T-cell (primary cell): ENCODE results near the gene PRKN. TPM values are rescaled to one million over a fixed set of nuclear protein-coding genes. Genes with fewer than 3 reads are reported as not detected.

Experiments used
- ATAC-seq, 4 experiments: fragments of 200-7000 bp in 3 of 4; fragments of 150-1000 bp in 1 of 4; cut with Tn5 transposase; replicated peaks in 1 of 4; 1 replicate in 3 of 4; 2 replicates in 1 of 4; pipeline ENCODE4 v1.10.0; 2021; ENCODE audit warnings: moderate library complexity in 3 of 4, mild to moderate bottlenecking in 2 of 4, moderate number of reproducible peaks in 1 of 4
- CTCF ChIA-PET, 2 donors: fragments of 300-600 bp; sonication (Branson Sonifier 250); formaldehyde crosslinking; loops; one replicate each; lab custom pipeline; 2022; ENCODE audit warnings: antibody characterized with exemption in 2 of 2; lab: Charles Lee
- POLR2A ChIA-PET, 2 donors: fragments of 300-600 bp; sonication (Branson Sonifier 250); formaldehyde crosslinking; loops; one replicate each; lab custom pipeline; 2022; ENCODE audit warnings: antibody characterized with exemption in 2 of 2; lab: Charles Lee
- DNase-seq, 35 experiments: peaks; one replicate each; pipeline versions ENCODE4 v3.0.0 to v3.0.0-alpha.2; 2013 to 2023
- H3K27ac ChIP-seq: one replicate; pipeline ENCODE4 v1.5.1; 2013; ENCODE audit warnings: low read length
- H3K27me3 ChIP-seq, 2 experiments: replicated peaks in 1 of 2; 1 replicate in 1 of 2; 2 replicates in 1 of 2; pipeline versions ENCODE4 v1.6.1 to v1.7.0; 2013; ENCODE audit warnings: low read length in 1 of 2, mixed read lengths in 1 of 2; ENCODE audit not compliant: control insufficient read depth in 2 of 2, insufficient read depth in 2 of 2; ENCODE audit errors: extremely low read depth in 1 of 2
- H3K36me3 ChIP-seq, 2 donors: 1 replicate in 1 of 2; 2 replicates in 1 of 2; pipeline versions ENCODE4 v1.6.1 to v1.7.0; 2013; ENCODE audit warnings: low read length in 1 of 2; ENCODE audit not compliant: control insufficient read depth in 2 of 2, insufficient read depth in 1 of 2; ENCODE audit errors: extremely low read depth in 1 of 2
- H3K4me1 ChIP-seq, 2 experiments: 1 replicate in 1 of 2; 2 replicates in 1 of 2; pipeline versions ENCODE4 v1.6.1 to v1.7.0; 2013; ENCODE audit warnings: low read length in 2 of 2, mixed read lengths in 1 of 2; ENCODE audit not compliant: insufficient read depth in 2 of 2, control insufficient read depth in 1 of 2; ENCODE audit errors: extremely low read depth in 1 of 2
- H3K4me3 ChIP-seq, 2 donors: 1 replicate in 1 of 2; 2 replicates in 1 of 2; pipeline versions ENCODE4 v1.5.1 to v1.7.0; 2013; ENCODE audit warnings: mild to moderate bottlenecking in 2 of 2, low read length in 1 of 2, moderate library complexity in 1 of 2; ENCODE audit not compliant: control insufficient read depth in 1 of 2; ENCODE audit errors: extremely low read depth in 1 of 2
- H3K9me3 ChIP-seq: 2 replicates; pipeline ENCODE4 v1.7.0; 2013
- H3K27ac Mint-ChIP-seq, 2 donors: one replicate each; pipeline ENCODE4 v1.8.0; 2020 to 2021; ENCODE audit warnings: mild to moderate bottlenecking in 2 of 2, mixed read lengths in 2 of 2
- H3K27me3 Mint-ChIP-seq, 2 donors: one replicate each; pipeline ENCODE4 v1.8.0; 2021 to 2022; ENCODE audit warnings: mixed read lengths in 2 of 2
- H3K36me3 Mint-ChIP-seq: one replicate; pipeline ENCODE4 v1.8.0; 2021; ENCODE audit warnings: mixed read lengths
- H3K4me1 Mint-ChIP-seq, 3 donors: one replicate each; pipeline ENCODE4 v1.8.0; 2020 to 2022; ENCODE audit warnings: mixed read lengths in 3 of 3, mild to moderate bottlenecking in 1 of 3
- H3K4me3 Mint-ChIP-seq, 3 donors: one replicate each; pipeline ENCODE4 v1.8.0; 2020 to 2022; ENCODE audit warnings: mild to moderate bottlenecking in 3 of 3, mixed read lengths in 3 of 3, moderate library complexity in 3 of 3
- H3K9me3 Mint-ChIP-seq, 3 donors: one replicate each; pipeline ENCODE4 v1.8.0; 2020 to 2022; ENCODE audit warnings: mixed read lengths in 3 of 3
- WGBS: methylation state at CpG from one replicate; pipeline ENCODE4 v1.1.5; 2013; ENCODE audit warnings: missing lambda C conversion rate; ENCODE audit not compliant: insufficient coverage; 5-methylcytosine and 5-hydroxymethylcytosine counted together
- total RNA-seq, 35 experiments: library from RNA in 6 of 35; stranded (reverse) in 6 of 35; fragments of 120-200 nt in 1 of 35; gene quantifications; one replicate each; pipeline versions ENCODE4 v1.2.1 to v1.2.4 and lab custom pipeline; 2013 to 2026

Gene PRKN
- total RNA-seq, 5 donors from 2014 or later (not counting 1 experiment from before 2014, with no cell fraction given), result 3.4 to 7.7 (median 6.1) TPM

- H3K4me3 ChIP-seq, result no peak overlapping the region
- DNase-seq (no peak), ATAC-seq (no peak)
- H3K27ac ChIP-seq, result no peak overlapping the region
- H3K36me3 Mint-ChIP-seq, result peaks cover 3% of the 10 kb centered on the region
- H3K27ac Mint-ChIP-seq, result no peak overlapping the region
- H3K27me3 ChIP-seq, result no peaks in the 10 kb centered on the region
- no peaks in the 10 kb centered on the region for H3K36me3 ChIP-seq
- H3K4me1 ChIP-seq, result no peaks in the 10 kb centered on the region
- no peaks in the 10 kb centered on the region for H3K9me3 Mint-ChIP-seq
- H3K9me3 ChIP-seq, result no peaks in the 10 kb centered on the region
- ChIA-PET POLR2A (no interaction called here), CTCF (no interaction called here)
- H3K27me3 Mint-ChIP-seq, result no peaks in the 10 kb centered on the region
- H3K4me3 Mint-ChIP-seq, result no peak overlapping the region
- H3K4me1 Mint-ChIP-seq, result no peaks in the 10 kb centered on the region
Observed at GRCh38 chr6:161943561-161943960, 784.0 kb downstream of the PRKN start.

- H3K27ac Mint-ChIP-seq, result no peak overlapping the region
- DNase-seq (no peak), ATAC-seq (no peak)
- peaks cover 3% of the 10 kb centered on the region for H3K36me3 Mint-ChIP-seq
- Histone ChIP-seq H3K4me1 (no peaks in the 10 kb centered on the region), H3K9me3 (no peaks in the 10 kb centered on the region), H3K27me3 (no peaks in the 10 kb centered on the region), H3K36me3 (no peaks in the 10 kb centered on the region), H3K27ac (no peak overlapping the region), H3K4me3 (no peak overlapping the region)
- WGBS, result 100% methylated on average over 2 of the region's 3 CpGs
- ChIA-PET POLR2A (no interaction called here), CTCF (no interaction called here)
- no peak overlapping the region for H3K4me3 Mint-ChIP-seq
- H3K27me3 Mint-ChIP-seq, result no peaks in the 10 kb centered on the region
- H3K4me1 Mint-ChIP-seq, result no peaks in the 10 kb centered on the region
- H3K9me3 Mint-ChIP-seq, result no peaks in the 10 kb centered on the region
Observed at GRCh38 chr6:161941565-161941964, 786.0 kb downstream of the PRKN start.

- ATAC-seq, result no peak
- POLR2A ChIA-PET, result no interaction called here
Observed at GRCh38 chr6:161940519-161940918, 787.0 kb downstream of the PRKN start.

GRCh38 chr6:161926324-161926723, 801.2 kb downstream of the PRKN start:
- CTCF ChIA-PET, result no interaction called here
- no peak overlapping the region for H3K27ac Mint-ChIP-seq
- no peak for DNase-seq
- Histone ChIP-seq H3K4me1 (no peaks in the 10 kb centered on the region), H3K27me3 (no peaks in the 10 kb centered on the region), H3K27ac (no peak overlapping the region), H3K9me3 (no peaks in the 10 kb centered on the region), H3K36me3 (no peaks in the 10 kb centered on the region), H3K4me3 (no peak overlapping the region)
- no peak overlapping the region for H3K4me3 Mint-ChIP-seq
- no peaks in the 10 kb centered on the region for H3K27me3 Mint-ChIP-seq
- ATAC-seq, result no peak
- peaks cover 3% of the 10 kb centered on the region for H3K36me3 Mint-ChIP-seq
- H3K9me3 Mint-ChIP-seq, result no peaks in the 10 kb centered on the region
- POLR2A ChIA-PET, result no interaction called here
- no peaks in the 10 kb centered on the region for H3K4me1 Mint-ChIP-seq
- WGBS, result no CpG with 5 or more reads among the region's 5 CpGs

More at GRCh38 chr6:161940519-161940918, 787.0 kb downstream of the PRKN start:
- CTCF ChIA-PET, result interaction anchor here in 1 of 2 donors (0.6 kb wide), 1 partner anchor 56 kb away, joined by 6 read pairs; no protein-coding TSS in a partner anchor
- Mint-ChIP-seq H3K9me3 (no peaks in the 10 kb centered on the region), H3K27ac (no peak overlapping the region), H3K36me3 (peaks cover 3% of the 10 kb centered on the region), H3K4me1 (no peaks in the 10 kb centered on the region), H3K27me3 (no peaks in the 10 kb centered on the region), H3K4me3 (no peak overlapping the region)
- Histone ChIP-seq H3K9me3 (no peaks in the 10 kb centered on the region), H3K4me1 (no peaks in the 10 kb centered on the region), H3K4me3 (no peak overlapping the region), H3K27me3 (no peaks in the 10 kb centered on the region), H3K27ac (no peak overlapping the region), H3K36me3 (no peaks in the 10 kb centered on the region)
- WGBS, result 100% methylated on average over 1 of the region's 2 CpGs
- DNase-seq, result no peak

- H3K4me3 ChIP-seq, result no peak overlapping the region
- Mint-ChIP-seq H3K9me3 (no peaks in the 10 kb centered on the region), H3K27ac (no peak overlapping the region), H3K4me1 (no peaks in the 10 kb centered on the region), H3K4me3 (no peak overlapping the region), H3K36me3 (peaks cover 3% of the 10 kb centered on the region), H3K27me3 (no peaks in the 10 kb centered on the region)
- DNase-seq (no peak), ATAC-seq (no peak)
- H3K4me1 ChIP-seq, result no peaks in the 10 kb centered on the region
- no peak overlapping the region for H3K27ac ChIP-seq
- H3K36me3 ChIP-seq, result no peaks in the 10 kb centered on the region
- no CpG with 5 or more reads among the region's 5 CpGs for WGBS
- no peaks in the 10 kb centered on the region for H3K27me3 ChIP-seq
- ChIA-PET CTCF (no interaction called here), POLR2A (no interaction called here)
- H3K9me3 ChIP-seq, result no peaks in the 10 kb centered on the region
Observed at GRCh38 chr6:161924516-161925116, 803.0 kb downstream of the PRKN start.

- no peaks in the 10 kb centered on the region for H3K27me3 ChIP-seq
- no peak overlapping the region for H3K4me3 ChIP-seq
- WGBS, result 14% methylated on average over 1 of the region's 1 CpG
- no peak overlapping the region for H3K27ac ChIP-seq
- POLR2A ChIA-PET, result no interaction called here
- H3K27me3 Mint-ChIP-seq, result no peaks in the 10 kb centered on the region
- no peaks in the 10 kb centered on the region for H3K9me3 ChIP-seq
- no peaks in the 10 kb centered on the region for H3K4me1 ChIP-seq
- CTCF ChIA-PET, result no interaction called here
- ATAC-seq (no peak), DNase-seq (no peak)
- H3K4me1 Mint-ChIP-seq, result no peaks in the 10 kb centered on the region
- H3K27ac Mint-ChIP-seq, result no peak overlapping the region
- peaks cover 0 to 4% (median 0%) of the 10 kb centered on the region in 3 donors for H3K9me3 Mint-ChIP-seq
- no peak overlapping the region for H3K4me3 Mint-ChIP-seq
- H3K36me3 Mint-ChIP-seq, result no peaks in the 10 kb centered on the region
- H3K36me3 ChIP-seq, result no peaks in the 10 kb centered on the region
Observed at GRCh38 chr6:161922631-161923119, 804.9 kb downstream of the PRKN start.
